C4-2B (cell line): ENCODE results near the gene UBE2QL1.

ENCODE experiments used
- ZFX ChIP-seq: fragments of 450-650 bp; IDR thresholded peaks from 2 replicates; pipeline ENCODE4 v1.6.1; 2017
- TF ChIP-seq, protein P1 (sequence below): fragments of 450-650 bp; conservative IDR thresholded peaks from 2 replicates; pipeline ENCODE4 v1.5.1; 2017; ENCODE audit warnings: mild to moderate bottlenecking

DNA sequence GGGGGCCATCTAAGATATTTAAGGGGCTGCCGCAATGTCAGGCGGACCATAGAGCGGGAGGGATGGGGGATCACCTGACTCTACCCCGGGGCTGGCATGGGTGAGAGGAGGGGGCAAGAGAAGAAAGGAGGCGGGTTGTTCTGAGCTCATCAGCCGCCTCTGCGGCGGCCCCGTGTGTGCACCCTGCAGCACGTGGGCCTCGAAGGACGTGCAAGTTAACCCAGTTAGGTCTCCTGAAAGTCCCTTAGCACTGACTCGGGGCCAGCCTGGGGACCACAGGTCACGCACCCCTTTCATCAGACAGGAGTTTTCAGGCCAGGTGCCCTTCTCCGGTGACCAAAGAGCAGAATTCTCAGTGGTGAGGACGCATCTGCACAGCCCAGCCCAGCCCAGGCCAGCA, 58.0 kb downstream of the UBE2QL1 start:
- TF ChIP-seq, protein P1, sequence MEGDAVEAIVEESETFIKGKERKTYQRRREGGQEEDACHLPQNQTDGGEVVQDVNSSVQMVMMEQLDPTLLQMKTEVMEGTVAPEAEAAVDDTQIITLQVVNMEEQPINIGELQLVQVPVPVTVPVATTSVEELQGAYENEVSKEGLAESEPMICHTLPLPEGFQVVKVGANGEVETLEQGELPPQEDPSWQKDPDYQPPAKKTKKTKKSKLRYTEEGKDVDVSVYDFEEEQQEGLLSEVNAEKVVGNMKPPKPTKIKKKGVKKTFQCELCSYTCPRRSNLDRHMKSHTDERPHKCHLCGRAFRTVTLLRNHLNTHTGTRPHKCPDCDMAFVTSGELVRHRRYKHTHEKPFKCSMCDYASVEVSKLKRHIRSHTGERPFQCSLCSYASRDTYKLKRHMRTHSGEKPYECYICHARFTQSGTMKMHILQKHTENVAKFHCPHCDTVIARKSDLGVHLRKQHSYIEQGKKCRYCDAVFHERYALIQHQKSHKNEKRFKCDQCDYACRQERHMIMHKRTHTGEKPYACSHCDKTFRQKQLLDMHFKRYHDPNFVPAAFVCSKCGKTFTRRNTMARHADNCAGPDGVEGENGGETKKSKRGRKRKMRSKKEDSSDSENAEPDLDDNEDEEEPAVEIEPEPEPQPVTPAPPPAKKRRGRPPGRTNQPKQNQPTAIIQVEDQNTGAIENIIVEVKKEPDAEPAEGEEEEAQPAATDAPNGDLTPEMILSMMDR: no peak
- TF ChIP-seq ZFX: no peak
